H9 (cell line): ENCODE results near the gene STOX2. TPM values are rescaled to one million over a fixed set of nuclear protein-coding genes. Genes with fewer than 3 reads are reported as not detected.

ENCODE experiments used
- DNase-seq: peaks from one replicate; pipeline ENCODE4 v3.0.0-alpha.2; 2017
- H2AFZ ChIP-seq: one replicate; pipeline ENCODE4 v1.6.1; 2013; ENCODE audit warnings: mild to moderate bottlenecking, low read length, control low read depth, moderate library complexity
- H2AK5ac ChIP-seq: 2 replicates; pipeline ENCODE4 v1.6.1; 2013; ENCODE audit warnings: low read length, control low read depth, mixed read lengths; ENCODE audit not compliant: insufficient read length
- H2BK120ac ChIP-seq: one replicate; pipeline ENCODE4 v1.6.1; 2013; ENCODE audit warnings: low read depth, mild to moderate bottlenecking, low read length, control low read depth, inconsistent platforms; ENCODE audit not compliant: poor library complexity, severe bottlenecking
- H2BK12ac ChIP-seq: 2 replicates; pipeline ENCODE4 v1.6.1; 2013; ENCODE audit warnings: low read length, control low read depth, mixed read lengths, low read depth; ENCODE audit not compliant: insufficient read length
- H2BK15ac ChIP-seq: 2 replicates; pipeline ENCODE4 v1.6.1; 2013; ENCODE audit warnings: low read depth, low read length, control low read depth
- H2BK20ac ChIP-seq: one replicate; pipeline ENCODE4 v1.6.1; 2013; ENCODE audit warnings: low read depth, mild to moderate bottlenecking, low read length, control low read depth, inconsistent platforms; ENCODE audit not compliant: poor library complexity, severe bottlenecking
- H2BK5ac ChIP-seq: 2 replicates; pipeline ENCODE4 v1.6.1; 2013; ENCODE audit warnings: low read length, control low read depth, mixed read lengths; ENCODE audit not compliant: insufficient read length
- H3K14ac ChIP-seq: 2 replicates; pipeline ENCODE4 v1.6.1; 2013; ENCODE audit warnings: low read length, control low read depth; ENCODE audit not compliant: insufficient read depth
- H3K18ac ChIP-seq: 2 replicates; pipeline ENCODE4 v1.6.1; 2013; ENCODE audit warnings: low read depth, mild to moderate bottlenecking, mixed read lengths, low read length, control low read depth; ENCODE audit not compliant: insufficient read length
- H3K23ac ChIP-seq: 2 replicates; pipeline ENCODE4 v1.6.1; 2013; ENCODE audit warnings: low read length, control low read depth, mixed read lengths, low read depth; ENCODE audit not compliant: insufficient read length
- H3K23me2 ChIP-seq: 2 replicates; pipeline ENCODE4 v1.6.1; 2013; ENCODE audit warnings: low read depth, mild to moderate bottlenecking, mixed read lengths, low read length, control low read depth; ENCODE audit not compliant: insufficient read length, poor library complexity, severe bottlenecking
- H3K27ac ChIP-seq: 2 replicates; pipeline ENCODE4 v1.5.1; 2013; ENCODE audit warnings: low read length, control low read depth, mixed read lengths, low read depth; ENCODE audit not compliant: insufficient read length
- H3K27me3 ChIP-seq: 2 replicates; pipeline ENCODE4 v1.6.1; 2013; ENCODE audit warnings: low read length, control low read depth, inconsistent platforms; ENCODE audit not compliant: insufficient read depth
- H3K4ac ChIP-seq: 2 replicates; pipeline ENCODE4 v1.6.1; 2013; ENCODE audit warnings: low read depth, mild to moderate bottlenecking, control low read depth, inconsistent platforms, low read length, moderate library complexity
- H3K4me1 ChIP-seq: 2 replicates; pipeline ENCODE4 v1.6.1; 2013; ENCODE audit warnings: low read length, control low read depth, inconsistent platforms; ENCODE audit not compliant: insufficient read depth
- H3K4me2 ChIP-seq: 2 replicates; pipeline ENCODE4 v1.6.1; 2013; ENCODE audit warnings: low read length, control low read depth, mixed read lengths; ENCODE audit not compliant: insufficient read length, insufficient read depth
- H3K56ac ChIP-seq: 2 replicates; pipeline ENCODE4 v1.6.1; 2013; ENCODE audit warnings: low read depth, mild to moderate bottlenecking, mixed read lengths, low read length, control low read depth; ENCODE audit not compliant: insufficient read length
- H3K79me1 ChIP-seq: 2 replicates; pipeline ENCODE4 v1.6.1; 2013; ENCODE audit warnings: low read depth, mild to moderate bottlenecking, moderate library complexity, low read length, control low read depth, inconsistent platforms; ENCODE audit not compliant: insufficient read depth, poor library complexity, severe bottlenecking
- H3K79me2 ChIP-seq: 2 replicates; pipeline ENCODE4 v1.6.1; 2013; ENCODE audit warnings: low read length, control low read depth, inconsistent platforms; ENCODE audit not compliant: insufficient read depth
- H3K9ac ChIP-seq: 2 replicates; pipeline ENCODE4 v1.6.1; 2013; ENCODE audit warnings: low read length, control low read depth, mixed read lengths; ENCODE audit not compliant: insufficient read length; ENCODE audit errors: extremely low read depth
- H3K9me3 ChIP-seq: one replicate; pipeline ENCODE4 v1.6.1; 2013; ENCODE audit warnings: low read depth, low read length, inconsistent platforms; ENCODE audit not compliant: control insufficient read depth
- H3T11ph ChIP-seq: one replicate; pipeline ENCODE4 v1.6.1; 2013; ENCODE audit warnings: mild to moderate bottlenecking, low read length, control low read depth, inconsistent platforms
- H4K20me1 ChIP-seq: one replicate; pipeline ENCODE4 v1.6.1; 2013; ENCODE audit not compliant: control insufficient read depth, insufficient read length, insufficient read depth
- H4K5ac ChIP-seq: 2 replicates; pipeline ENCODE4 v1.6.1; 2013; ENCODE audit warnings: low read depth, mild to moderate bottlenecking, mixed read lengths, low read length, control low read depth; ENCODE audit not compliant: insufficient read length
- H4K8ac ChIP-seq: replicated peaks from 2 replicates; pipeline ENCODE4 v1.6.1; 2013; ENCODE audit warnings: low read length, control low read depth, mixed read lengths, low read depth; ENCODE audit not compliant: insufficient read length
- H4K91ac ChIP-seq: 2 replicates; pipeline ENCODE4 v1.6.1; 2013; ENCODE audit warnings: low read depth, mild to moderate bottlenecking, moderate library complexity, mixed read lengths, low read length, control low read depth; ENCODE audit not compliant: insufficient read length
- H3K27ac Mint-ChIP-seq, 3 experiments: 2 replicates in 2 of 3; 3 replicates in 1 of 3; pipeline ENCODE4 v1.8.0; 2020 to 2021; ENCODE audit warnings: mixed read lengths in 3 of 3, mild to moderate bottlenecking in 1 of 3, moderate library complexity in 1 of 3
- H3K27me3 Mint-ChIP-seq: 2 replicates; pipeline ENCODE4 v1.8.0; 2021; ENCODE audit warnings: low read depth, mild to moderate bottlenecking, moderate library complexity, mixed read lengths
- H3K36me3 Mint-ChIP-seq, 3 experiments: 2 replicates in 2 of 3; 3 replicates in 1 of 3; pipeline ENCODE4 v1.8.0; 2020 to 2021; ENCODE audit warnings: low read depth in 3 of 3, mixed read lengths in 3 of 3; ENCODE audit not compliant: insufficient read depth in 1 of 3
- H3K4me1 Mint-ChIP-seq, 2 experiments: 2 replicates each; pipeline ENCODE4 v1.8.0; 2020; ENCODE audit warnings: mixed read lengths in 2 of 2
- H3K4me3 Mint-ChIP-seq, 2 experiments: 2 replicates in 1 of 2; 3 replicates in 1 of 2; pipeline ENCODE4 v1.8.0; 2020 to 2021; ENCODE audit warnings: mild to moderate bottlenecking in 2 of 2, mixed read lengths in 2 of 2, moderate library complexity in 1 of 2
- H3K9me3 Mint-ChIP-seq, 2 experiments: 2 replicates in 1 of 2; 3 replicates in 1 of 2; pipeline ENCODE4 v1.8.0; 2020; ENCODE audit warnings: mild to moderate bottlenecking in 2 of 2, mixed read lengths in 2 of 2, moderate library complexity in 1 of 2
- WGBS: extraction: QIAGEN DNeasy Blood & Tissue Kit; methylation state at CpG from one replicate; pipeline ENCODE4 v1.1.7; 2013; ENCODE audit warnings: missing lambda C conversion rate, low lambda C conversion rate, mixed read lengths; ENCODE audit not compliant: insufficient read length; ENCODE audit errors: extremely low coverage; 5-methylcytosine and 5-hydroxymethylcytosine counted together
- total RNA-seq: library from RNA; stranded (reverse); gene quantifications from 2 replicates; pipeline ENCODE4 v1.2.1, GENCODE V29; 2021
- TF ChIP-seq, protein P1 (sequence below): fragments of 200-600 bp; sonication (generic); conservative IDR thresholded peaks from 3 replicates; pipeline ENCODE4 v1.8.0; 2021; ENCODE audit warnings: antibody characterized with exemption, mild to moderate bottlenecking

The STOX2 gene
- total RNA-seq, 1 experiment from 2014 or later, result 28.2 TPM

DNA sequence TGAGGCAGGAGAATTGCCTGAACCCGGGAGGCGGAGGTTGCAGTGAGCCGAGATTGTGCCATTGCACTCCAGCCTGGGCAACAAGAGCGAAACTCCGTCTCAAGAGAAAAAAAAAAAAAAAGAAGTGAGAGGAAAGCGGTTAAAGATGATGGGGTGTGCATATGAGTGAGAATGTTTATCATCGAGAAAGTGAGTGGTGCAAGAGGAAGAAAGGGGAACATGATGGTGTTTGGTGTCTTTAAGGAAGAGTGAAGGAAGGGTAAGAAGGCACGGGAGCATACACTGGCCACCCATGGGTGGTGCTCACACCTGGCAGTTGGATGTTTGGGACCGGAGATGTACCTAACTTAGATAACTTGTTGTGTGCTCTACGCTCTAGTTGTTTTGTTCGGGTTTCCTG lies 62.2 kb downstream of the STOX2 start:
- H3K4ac ChIP-seq, result no peak overlapping the region
- no peak overlapping the region for H2BK120ac ChIP-seq
- H3K27me3 ChIP-seq, result no peaks in the 10 kb centered on the region
- no peak overlapping the region for H4K8ac ChIP-seq
- H4K5ac ChIP-seq, result no peak overlapping the region
- no peak overlapping the region for H3T11ph ChIP-seq
- no peaks in the 10 kb centered on the region for H4K20me1 ChIP-seq
- TF ChIP-seq, protein P1, sequence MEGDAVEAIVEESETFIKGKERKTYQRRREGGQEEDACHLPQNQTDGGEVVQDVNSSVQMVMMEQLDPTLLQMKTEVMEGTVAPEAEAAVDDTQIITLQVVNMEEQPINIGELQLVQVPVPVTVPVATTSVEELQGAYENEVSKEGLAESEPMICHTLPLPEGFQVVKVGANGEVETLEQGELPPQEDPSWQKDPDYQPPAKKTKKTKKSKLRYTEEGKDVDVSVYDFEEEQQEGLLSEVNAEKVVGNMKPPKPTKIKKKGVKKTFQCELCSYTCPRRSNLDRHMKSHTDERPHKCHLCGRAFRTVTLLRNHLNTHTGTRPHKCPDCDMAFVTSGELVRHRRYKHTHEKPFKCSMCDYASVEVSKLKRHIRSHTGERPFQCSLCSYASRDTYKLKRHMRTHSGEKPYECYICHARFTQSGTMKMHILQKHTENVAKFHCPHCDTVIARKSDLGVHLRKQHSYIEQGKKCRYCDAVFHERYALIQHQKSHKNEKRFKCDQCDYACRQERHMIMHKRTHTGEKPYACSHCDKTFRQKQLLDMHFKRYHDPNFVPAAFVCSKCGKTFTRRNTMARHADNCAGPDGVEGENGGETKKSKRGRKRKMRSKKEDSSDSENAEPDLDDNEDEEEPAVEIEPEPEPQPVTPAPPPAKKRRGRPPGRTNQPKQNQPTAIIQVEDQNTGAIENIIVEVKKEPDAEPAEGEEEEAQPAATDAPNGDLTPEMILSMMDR, result no peak
- H3K18ac ChIP-seq, result no peak overlapping the region
- WGBS, result 100% methylated on average over 2 of the region's 11 CpGs
- no peak overlapping the region for H3K14ac ChIP-seq
- peaks cover 2% of the 10 kb centered on the region; the same call in 1 of the 2 replicates for H3K79me2 ChIP-seq
- no peaks in the 10 kb centered on the region for H3K27me3 Mint-ChIP-seq
- no peak overlapping the region for H2BK20ac ChIP-seq
- no peak overlapping the region for H3K4me2 ChIP-seq
- no peak overlapping the region for H3K27ac ChIP-seq
- H3K36me3 Mint-ChIP-seq, result peaks cover 0 to 3% (median 0%) of the 10 kb centered on the region in 3 experiments; a peak in 1 of 7 replicates
- H2BK15ac ChIP-seq, result no peak overlapping the region
- H2AFZ ChIP-seq, result no peak overlapping the region
- no peak overlapping the region; a peak in 1 of 5 replicates for H3K4me3 Mint-ChIP-seq
- no peak overlapping the region for H3K56ac ChIP-seq
- no peak overlapping the region for H3K9ac ChIP-seq
- H2AK5ac ChIP-seq, result no peak overlapping the region
- H4K91ac ChIP-seq, result no peak overlapping the region
- no peak overlapping the region for H2BK5ac ChIP-seq
- peaks cover 39 to 51% of the 10 kb centered on the region in 2 experiments for H3K4me1 Mint-ChIP-seq
- no peak for DNase-seq
- no peaks in the 10 kb centered on the region for H3K79me1 ChIP-seq
- no peaks in the 10 kb centered on the region for H3K9me3 Mint-ChIP-seq
- H3K4me1 ChIP-seq, result peaks cover 5% of the 10 kb centered on the region
- no peaks in the 10 kb centered on the region for H3K23me2 ChIP-seq
- H3K27ac Mint-ChIP-seq, result no peak overlapping the region
- no peaks in the 10 kb centered on the region for H3K9me3 ChIP-seq
- H2BK12ac ChIP-seq, result no peak overlapping the region
- no peak overlapping the region for H3K23ac ChIP-seq
